GM19099 (cell line): ENCODE results near the gene TGM2.

Source experiments
- POLR2A ChIP-seq: IDR thresholded peaks from 3 replicates; pipeline ENCODE4 v1.6.1; 2011; ENCODE audit warnings: low read depth; ENCODE audit not compliant: insufficient read length; ENCODE audit errors: extremely low read depth

The TGM2 gene

GRCh38 chr20:38203337-38203980 is 38.4 kb upstream of the TGM2 start:
- no peak for TF ChIP-seq POLR2A

GRCh38 chr20:38202982-38203293 is 37.9 kb upstream of the TGM2 start:
- no peak for TF ChIP-seq POLR2A

- no peak for TF ChIP-seq POLR2A
These were observed 37.3 kb upstream of the TGM2 start for GRCh38 chr20:38202153-38202981.

GRCh38 chr20:38201356-38201755 is 36.3 kb upstream of the TGM2 start:
- no peak for TF ChIP-seq POLR2A

GRCh38 chr20:38200646-38201045 is 35.6 kb upstream of the TGM2 start:
- TF ChIP-seq POLR2A: no peak

GRCh38 chr20:38199501-38200390 is 34.7 kb upstream of the TGM2 start:
- no peak for TF ChIP-seq POLR2A

- no peak for TF ChIP-seq POLR2A
These were observed 33.3 kb upstream of the TGM2 start for GRCh38 chr20:38198238-38198861.

GRCh38 chr20:38197619-38198018 is 32.5 kb upstream of the TGM2 start:
- TF ChIP-seq POLR2A: no peak

- TF ChIP-seq POLR2A: no peak
These were observed 32.1 kb upstream of the TGM2 start for GRCh38 chr20:38197217-38197616.

- TF ChIP-seq POLR2A: no peak
These were observed 31.5 kb upstream of the TGM2 start for GRCh38 chr20:38196592-38196991.

GRCh38 chr20:38196076-38196475 is 31.0 kb upstream of the TGM2 start:
- no peak for TF ChIP-seq POLR2A

- TF ChIP-seq POLR2A: no peak
These were observed 30.5 kb upstream of the TGM2 start for GRCh38 chr20:38195521-38195920.

GRCh38 chr20:38194971-38195504 is 30.0 kb upstream of the TGM2 start:
- no peak for TF ChIP-seq POLR2A

GRCh38 chr20:38193586-38194105 is 28.6 kb upstream of the TGM2 start:
- TF ChIP-seq POLR2A: no peak
